Epidermal melanocyte (primary cell): ENCODE results near the gene DNAJB6.

Source experiments
- DNase-seq: peaks from one replicate; pipeline ENCODE4 v3.0.0; 2011; ENCODE audit warnings: low spot score; ENCODE audit not compliant: insufficient read length

DNAJB6 gene

GRCh38 chr7:157464971-157465886, 128.4 kb downstream of the DNAJB6 start:
- no peak for DNase-seq

GRCh38 chr7:157465891-157466866, 129.4 kb downstream of the DNAJB6 start:
- DNase-seq, result no peak

GRCh38 chr7:157466867-157467261, 130.1 kb downstream of the DNAJB6 start:
- DNase-seq, result no peak
